Stimulated activated effector memory CD8-positive, alpha-beta T cell treated with anti-CD3 and anti-CD28 coated beads, Interleukin-12 subunit alpha, Interleukin-12 subunit beta, amount 100 ng/mL, for 72 hours (primary cell): Measurements from ENCODE around the gene CEL.
A peak's percentile ranks its signal among the peaks of the same experiment; 100 is the strongest.
"Not testable (repeated sequence)": the region's sequence is repeated elsewhere in the genome, so short reads cannot be mapped to it uniquely, and the experiment has no call there.

Source experiments
- ATAC-seq: fragments of 150-1000 bp; cut with Tn5 transposase; 2 replicates; pipeline ENCODE4 v1.10.0; 2021
- DNase-seq, 2 donors: peaks; one replicate each; pipeline ENCODE4 v3.0.0; 2021 to 2022; ENCODE audit warnings: low spot score in 2 of 2
- H3K27ac Mint-ChIP-seq: one replicate; pipeline ENCODE4 v1.8.0; 2022; ENCODE audit warnings: mild to moderate bottlenecking, mixed read lengths
- H3K36me3 Mint-ChIP-seq: one replicate; pipeline ENCODE4 v1.8.0; 2022; ENCODE audit warnings: mild to moderate bottlenecking, mixed read lengths
- H3K4me1 Mint-ChIP-seq: one replicate; pipeline ENCODE4 v1.8.0; 2022; ENCODE audit warnings: mixed read lengths
- H3K4me3 Mint-ChIP-seq: one replicate; pipeline ENCODE4 v1.8.0; 2022; ENCODE audit warnings: mild to moderate bottlenecking, mixed read lengths
- H3K9me3 Mint-ChIP-seq: one replicate; pipeline ENCODE4 v1.8.0; 2022; ENCODE audit warnings: mixed read lengths

CEL gene

DNA sequence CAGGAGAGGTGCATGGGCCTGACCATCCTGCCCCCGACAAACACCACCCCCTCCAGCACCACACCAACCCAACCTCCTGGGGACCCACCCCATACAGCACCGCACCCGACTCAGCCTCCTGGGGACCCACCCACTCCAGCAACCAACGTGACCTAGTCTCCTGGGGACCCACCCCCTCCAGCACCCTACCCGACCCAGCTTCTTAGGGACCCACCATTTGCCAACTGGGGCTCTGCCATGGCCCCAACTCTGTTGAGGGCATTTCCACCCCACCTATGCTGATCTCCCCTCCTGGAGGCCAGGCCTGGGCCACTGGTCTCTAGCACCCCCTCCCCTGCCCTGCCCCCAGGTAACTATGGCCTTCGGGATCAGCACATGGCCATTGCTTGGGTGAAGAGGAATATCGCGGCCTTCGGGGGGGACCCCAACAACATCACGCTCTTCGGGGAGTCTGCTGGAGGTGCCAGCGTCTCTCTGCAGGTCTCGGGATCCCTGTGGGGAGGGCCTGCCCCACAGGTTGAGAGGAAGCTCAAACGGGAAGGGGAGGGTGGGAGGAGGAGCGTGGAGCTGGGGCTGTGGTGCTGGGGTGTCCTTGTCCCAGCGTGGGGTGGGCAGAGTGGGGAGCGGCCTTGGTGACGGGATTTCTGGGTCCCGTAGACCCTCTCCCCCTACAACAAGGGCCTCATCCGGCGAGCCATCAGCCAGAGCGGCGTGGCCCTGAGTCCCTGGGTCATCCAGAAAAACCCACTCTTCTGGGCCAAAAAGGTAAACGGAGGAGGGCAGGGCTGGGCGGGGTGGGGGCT lies 4.6 kb downstream of the CEL start:
- H3K36me3 Mint-ChIP-seq: peaks cover 7% of the 10 kb centered on the region
- no peak overlapping the region for H3K4me3 Mint-ChIP-seq
- no peak overlapping the region for H3K27ac Mint-ChIP-seq
- H3K4me1 Mint-ChIP-seq: peaks cover 1% of the 10 kb centered on the region
- H3K9me3 Mint-ChIP-seq: no peaks in the 10 kb centered on the region
- DNase-seq: no peak
- ATAC-seq: no peak

DNA sequence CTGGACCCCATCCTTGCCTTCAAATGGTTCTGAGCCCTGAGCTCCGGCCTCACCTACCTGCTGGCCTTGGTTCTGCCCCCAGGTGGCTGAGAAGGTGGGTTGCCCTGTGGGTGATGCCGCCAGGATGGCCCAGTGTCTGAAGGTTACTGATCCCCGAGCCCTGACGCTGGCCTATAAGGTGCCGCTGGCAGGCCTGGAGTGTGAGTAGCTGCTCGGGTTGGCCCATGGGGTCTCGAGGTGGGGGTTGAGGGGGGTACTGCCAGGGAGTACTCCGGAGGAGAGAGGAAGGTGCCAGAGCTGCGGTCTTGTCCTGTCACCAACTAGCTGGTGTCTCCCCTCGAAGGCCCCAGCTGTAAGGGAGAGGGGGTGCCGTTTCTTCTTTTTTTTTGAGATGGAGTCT lies 5.2 kb downstream of the CEL start:
- no peaks in the 10 kb centered on the region for H3K4me1 Mint-ChIP-seq
- H3K9me3 Mint-ChIP-seq: no peaks in the 10 kb centered on the region
- no peak overlapping the region for H3K4me3 Mint-ChIP-seq
- H3K36me3 Mint-ChIP-seq: peaks cover 12% of the 10 kb centered on the region
- ATAC-seq: no peak
- no peak for DNase-seq
- no peak overlapping the region for H3K27ac Mint-ChIP-seq

DNA sequence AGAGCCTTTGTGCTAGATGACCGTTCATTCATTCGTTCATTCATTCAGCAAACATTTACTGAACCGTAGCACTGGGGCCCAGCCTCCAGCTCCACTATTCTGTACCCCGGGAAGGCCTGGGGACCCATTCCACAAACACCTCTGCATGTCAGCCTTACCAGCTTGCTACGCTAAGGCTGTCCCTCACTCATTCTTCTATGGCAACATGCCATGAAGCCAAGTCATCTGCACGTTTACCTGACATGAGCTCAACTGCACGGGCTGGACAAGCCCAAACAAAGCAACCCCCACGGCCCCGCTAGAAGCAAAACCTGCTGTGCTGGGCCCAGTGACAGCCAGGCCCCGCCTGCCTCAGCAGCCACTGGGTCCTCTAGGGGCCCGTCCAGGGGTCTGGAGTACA lies 6.0 kb downstream of the CEL start:
- Mint-ChIP-seq H3K4me1 (no peaks in the 10 kb centered on the region), H3K9me3 (no peaks in the 10 kb centered on the region), H3K4me3 (no peak overlapping the region), H3K27ac (no peak overlapping the region), H3K36me3 (peaks cover 12% of the 10 kb centered on the region)
- no peak for ATAC-seq
- DNase-seq: no peak

DNA sequence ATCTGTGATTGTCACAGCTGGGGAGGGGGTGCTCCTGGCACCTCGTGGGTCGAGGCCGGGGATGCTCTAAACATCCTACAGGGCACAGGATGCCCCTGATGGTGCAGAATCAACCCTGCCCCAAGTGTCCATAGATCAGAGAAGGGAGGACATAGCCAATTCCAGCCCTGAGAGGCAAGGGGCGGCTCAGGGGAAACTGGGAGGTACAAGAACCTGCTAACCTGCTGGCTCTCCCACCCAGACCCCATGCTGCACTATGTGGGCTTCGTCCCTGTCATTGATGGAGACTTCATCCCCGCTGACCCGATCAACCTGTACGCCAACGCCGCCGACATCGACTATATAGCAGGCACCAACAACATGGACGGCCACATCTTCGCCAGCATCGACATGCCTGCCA lies 6.7 kb downstream of the CEL start:
- not testable (repeated sequence) for H3K9me3 Mint-ChIP-seq, ATAC-seq, H3K4me3 Mint-ChIP-seq, DNase-seq, H3K4me1 Mint-ChIP-seq, H3K27ac Mint-ChIP-seq
- H3K36me3 Mint-ChIP-seq: peaks cover 12% of the 10 kb centered on the region

DNA sequence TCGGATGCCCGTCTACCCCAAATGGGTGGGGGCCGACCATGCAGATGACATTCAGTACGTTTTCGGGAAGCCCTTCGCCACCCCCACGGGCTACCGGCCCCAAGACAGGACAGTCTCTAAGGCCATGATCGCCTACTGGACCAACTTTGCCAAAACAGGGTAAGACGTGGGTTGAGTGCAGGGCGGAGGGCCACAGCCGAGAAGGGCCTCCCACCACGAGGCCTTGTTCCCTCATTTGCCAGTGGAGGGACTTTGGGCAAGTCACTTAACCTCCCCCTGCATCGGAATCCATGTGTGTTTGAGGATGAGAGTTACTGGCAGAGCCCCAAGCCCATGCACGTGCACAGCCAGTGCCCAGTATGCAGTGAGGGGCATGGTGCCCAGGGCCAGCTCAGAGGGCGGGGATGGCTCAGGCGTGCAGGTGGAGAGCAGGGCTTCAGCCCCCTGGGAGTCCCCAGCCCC lies 8.8 kb downstream of the CEL start:
- H3K27ac Mint-ChIP-seq, H3K4me3 Mint-ChIP-seq, H3K9me3 Mint-ChIP-seq, H3K4me1 Mint-ChIP-seq, DNase-seq: not testable (repeated sequence)
- H3K36me3 Mint-ChIP-seq: peaks cover 12% of the 10 kb centered on the region
- ATAC-seq: peak; percentile 31

DNA sequence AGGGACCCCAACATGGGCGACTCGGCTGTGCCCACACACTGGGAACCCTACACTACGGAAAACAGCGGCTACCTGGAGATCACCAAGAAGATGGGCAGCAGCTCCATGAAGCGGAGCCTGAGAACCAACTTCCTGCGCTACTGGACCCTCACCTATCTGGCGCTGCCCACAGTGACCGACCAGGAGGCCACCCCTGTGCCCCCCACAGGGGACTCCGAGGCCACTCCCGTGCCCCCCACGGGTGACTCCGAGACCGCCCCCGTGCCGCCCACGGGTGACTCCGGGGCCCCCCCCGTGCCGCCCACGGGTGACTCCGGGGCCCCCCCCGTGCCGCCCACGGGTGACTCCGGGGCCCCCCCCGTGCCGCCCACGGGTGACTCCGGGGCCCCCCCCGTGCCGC lies 9.2 kb downstream of the CEL start:
- peaks cover 12% of the 10 kb centered on the region for H3K36me3 Mint-ChIP-seq
- H3K4me1 Mint-ChIP-seq, H3K4me3 Mint-ChIP-seq, DNase-seq, ATAC-seq, H3K9me3 Mint-ChIP-seq, H3K27ac Mint-ChIP-seq: not testable (repeated sequence)

DNA sequence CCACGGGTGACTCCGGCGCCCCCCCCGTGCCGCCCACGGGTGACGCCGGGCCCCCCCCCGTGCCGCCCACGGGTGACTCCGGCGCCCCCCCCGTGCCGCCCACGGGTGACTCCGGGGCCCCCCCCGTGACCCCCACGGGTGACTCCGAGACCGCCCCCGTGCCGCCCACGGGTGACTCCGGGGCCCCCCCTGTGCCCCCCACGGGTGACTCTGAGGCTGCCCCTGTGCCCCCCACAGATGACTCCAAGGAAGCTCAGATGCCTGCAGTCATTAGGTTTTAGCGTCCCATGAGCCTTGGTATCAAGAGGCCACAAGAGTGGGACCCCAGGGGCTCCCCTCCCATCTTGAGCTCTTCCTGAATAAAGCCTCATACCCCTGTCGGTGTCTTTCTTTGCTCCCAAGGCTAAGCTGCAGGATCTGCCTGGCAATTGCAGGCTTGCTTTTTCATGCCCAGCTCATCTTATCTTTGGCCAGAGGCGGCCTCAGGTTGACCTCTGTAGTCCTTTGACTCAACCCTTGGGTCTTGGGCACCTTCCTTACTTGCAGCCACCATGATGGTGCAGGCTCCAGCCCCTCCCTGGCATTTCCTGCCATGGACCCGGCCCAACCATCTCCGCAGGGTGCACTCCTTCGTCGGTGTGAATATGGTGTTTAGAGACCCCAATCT lies 9.8 kb downstream of the CEL start:
- Mint-ChIP-seq H3K9me3 (no peaks in the 10 kb centered on the region), H3K4me3 (no peak overlapping the region), H3K36me3 (peaks cover 12% of the 10 kb centered on the region), H3K4me1 (no peaks in the 10 kb centered on the region), H3K27ac (peak overlapping the region; percentile 52)
- no peak for DNase-seq
- ATAC-seq: no peak

DNA sequence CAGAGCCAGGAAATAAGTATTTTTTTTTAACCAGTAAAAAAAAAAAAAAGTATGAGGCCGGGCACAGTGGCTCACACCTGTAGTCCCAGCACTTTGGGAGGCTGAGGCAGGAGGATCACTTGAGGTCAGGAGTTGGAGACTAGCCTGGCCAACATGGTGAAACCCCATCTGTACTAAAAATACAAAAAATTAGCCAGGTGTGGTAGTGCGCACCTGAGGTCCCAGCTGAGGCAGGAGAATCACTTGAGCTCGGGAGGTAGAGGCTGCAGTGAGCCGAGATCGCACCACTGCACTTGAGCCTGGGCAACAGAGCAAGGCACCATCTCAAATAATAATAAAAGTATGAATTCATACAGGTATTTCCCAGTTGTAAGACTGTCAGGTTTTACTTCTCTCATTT lies 10.4 kb downstream of the CEL start:
- Mint-ChIP-seq H3K36me3 (peaks cover 12% of the 10 kb centered on the region), H3K27ac (peak overlapping the region; percentile 52)
- not testable (repeated sequence) for H3K4me3 Mint-ChIP-seq, ATAC-seq, H3K4me1 Mint-ChIP-seq, H3K9me3 Mint-ChIP-seq, DNase-seq

DNA sequence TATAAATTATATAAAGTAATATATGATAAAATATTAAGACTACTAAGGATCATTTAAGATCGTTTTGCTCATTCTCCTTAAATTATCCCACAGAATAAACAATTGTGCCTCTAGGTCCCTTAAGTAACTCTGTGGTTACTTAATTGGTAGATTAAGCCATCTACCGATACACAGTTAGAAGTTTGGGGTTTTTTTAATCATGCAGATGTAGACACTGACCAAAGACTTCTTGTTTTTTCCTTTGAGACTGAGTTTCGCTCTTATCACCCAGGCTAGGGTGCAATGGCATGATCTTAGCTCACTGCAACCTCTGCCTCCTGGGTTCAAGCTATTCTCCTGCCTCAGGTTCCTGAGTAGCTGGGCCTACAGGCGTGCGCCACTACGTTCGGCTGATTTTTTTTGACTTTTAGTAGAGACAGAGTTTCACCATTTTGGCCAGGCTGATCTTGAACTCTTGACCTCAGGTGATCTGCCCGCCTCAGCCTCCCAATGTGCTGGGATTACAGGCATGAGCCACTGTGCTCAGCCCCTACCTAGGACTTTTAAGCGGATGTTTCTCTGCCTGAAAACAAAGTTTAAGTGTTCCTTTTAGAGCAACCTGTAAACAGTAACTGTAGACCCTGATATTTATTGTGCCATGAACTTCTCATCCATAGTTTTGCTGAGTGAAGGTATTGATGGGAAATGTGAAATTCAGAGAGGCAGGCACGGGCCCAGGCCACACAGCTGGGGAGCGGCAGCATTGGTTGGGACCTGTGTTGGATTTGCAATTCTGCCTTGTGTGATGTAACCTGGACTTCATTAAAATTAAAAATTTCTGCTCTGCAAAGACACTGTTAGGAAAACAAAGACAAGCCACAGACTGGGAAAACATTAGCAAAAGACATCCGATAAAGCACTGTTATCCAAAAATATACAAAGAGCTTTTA lies 11.6 kb downstream of the CEL start:
- Mint-ChIP-seq H3K36me3 (peaks cover 12% of the 10 kb centered on the region), H3K4me3 (no peak overlapping the region), H3K27ac (no peak overlapping the region), H3K4me1 (no peaks in the 10 kb centered on the region), H3K9me3 (no peaks in the 10 kb centered on the region)
- DNase-seq (no peak), ATAC-seq (no peak)

DNA sequence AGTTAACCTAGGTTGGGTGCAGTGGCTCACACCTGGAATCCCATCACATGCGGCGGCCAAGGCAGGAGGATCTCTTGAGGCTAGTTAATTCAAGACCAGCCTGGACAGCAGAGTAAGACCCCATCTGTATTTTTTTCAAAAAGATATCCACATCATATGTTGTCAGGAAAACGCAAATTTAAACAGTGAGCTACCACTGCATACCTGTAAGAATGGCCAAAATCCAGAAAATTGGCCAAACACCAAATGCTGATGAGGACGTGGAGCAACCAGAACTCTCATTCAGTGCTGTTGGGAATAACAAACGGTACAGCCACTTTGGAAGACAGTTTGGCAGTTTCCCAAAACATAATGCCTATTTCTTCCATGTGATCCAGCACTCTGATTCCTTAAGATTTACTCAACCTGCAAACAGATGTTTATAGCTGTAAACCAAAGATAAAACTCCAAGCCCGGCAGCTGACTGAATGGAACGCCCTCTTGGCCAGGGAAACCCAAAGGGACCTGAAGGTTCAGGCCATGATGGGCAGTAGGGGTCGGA lies 12.4 kb downstream of the CEL start:
- Mint-ChIP-seq H3K9me3 (no peaks in the 10 kb centered on the region), H3K4me1 (no peaks in the 10 kb centered on the region), H3K36me3 (peaks cover 12% of the 10 kb centered on the region), H3K4me3 (no peak overlapping the region), H3K27ac (no peak overlapping the region)
- DNase-seq: no peak
- ATAC-seq: no peak

DNA sequence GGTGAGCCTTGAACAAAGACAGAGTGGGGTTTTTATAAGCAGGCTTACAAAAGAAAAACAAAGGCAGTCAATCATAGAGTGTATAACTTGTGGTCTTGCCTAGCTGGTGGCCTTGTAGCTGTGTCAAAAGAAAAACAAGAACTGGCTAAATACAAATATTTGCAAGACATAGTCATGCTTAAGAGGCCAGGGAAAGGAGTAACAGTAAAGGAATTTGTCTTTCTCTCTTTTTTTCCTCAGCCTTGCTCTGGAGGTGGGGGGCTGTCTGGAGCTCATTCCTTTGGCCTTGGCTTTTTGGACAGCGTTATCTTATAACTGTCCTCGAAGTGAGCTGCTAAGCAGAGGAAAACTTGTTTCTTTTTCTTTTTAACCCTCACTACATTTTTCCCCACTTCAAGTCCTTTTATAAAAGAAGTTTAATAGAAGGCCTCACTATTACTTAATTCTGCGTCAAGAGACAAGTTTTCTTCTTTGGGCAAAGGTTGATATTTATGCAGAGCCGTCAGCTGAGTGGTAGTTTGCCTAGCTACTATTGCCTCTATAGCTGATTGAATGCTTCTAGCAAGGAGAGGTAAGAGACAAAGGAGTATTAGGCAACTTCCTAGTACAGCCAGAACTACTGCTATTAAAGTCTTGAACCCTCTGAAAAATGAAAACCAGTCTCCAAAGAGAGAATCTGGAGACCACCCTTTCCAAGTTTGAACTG lies 14.3 kb downstream of the CEL start:
- Mint-ChIP-seq H3K27ac (no peak overlapping the region), H3K4me3 (no peak overlapping the region), H3K9me3 (no peaks in the 10 kb centered on the region), H3K36me3 (peaks cover 5% of the 10 kb centered on the region), H3K4me1 (no peaks in the 10 kb centered on the region)
- ATAC-seq (no peak), DNase-seq (no peak)

DNA sequence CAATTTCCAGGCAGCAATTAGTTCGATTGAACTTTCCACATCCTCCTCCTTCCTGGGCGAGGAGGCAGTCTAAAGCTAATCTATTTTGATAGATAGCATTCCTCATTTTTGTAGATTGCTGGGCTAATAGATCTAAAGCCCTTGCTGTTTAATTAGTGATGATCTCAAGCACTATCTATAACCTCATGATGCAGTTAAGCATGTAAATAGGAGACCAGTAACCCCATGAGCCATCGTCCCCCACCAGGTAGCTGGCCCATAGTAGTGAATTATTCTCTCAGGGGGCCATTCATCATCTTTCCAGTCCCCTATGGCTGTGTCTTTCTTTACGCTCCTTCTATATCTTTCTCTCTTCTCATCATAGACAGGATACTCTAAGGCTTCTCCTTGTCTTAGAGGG lies 14.9 kb downstream of the CEL start:
- H3K4me3 Mint-ChIP-seq: no peak overlapping the region
- no peaks in the 10 kb centered on the region for H3K4me1 Mint-ChIP-seq
- DNase-seq (no peak), ATAC-seq (no peak)
- H3K9me3 Mint-ChIP-seq: no peaks in the 10 kb centered on the region
- no peak overlapping the region for H3K27ac Mint-ChIP-seq
- H3K36me3 Mint-ChIP-seq: peaks cover 2% of the 10 kb centered on the region

DNA sequence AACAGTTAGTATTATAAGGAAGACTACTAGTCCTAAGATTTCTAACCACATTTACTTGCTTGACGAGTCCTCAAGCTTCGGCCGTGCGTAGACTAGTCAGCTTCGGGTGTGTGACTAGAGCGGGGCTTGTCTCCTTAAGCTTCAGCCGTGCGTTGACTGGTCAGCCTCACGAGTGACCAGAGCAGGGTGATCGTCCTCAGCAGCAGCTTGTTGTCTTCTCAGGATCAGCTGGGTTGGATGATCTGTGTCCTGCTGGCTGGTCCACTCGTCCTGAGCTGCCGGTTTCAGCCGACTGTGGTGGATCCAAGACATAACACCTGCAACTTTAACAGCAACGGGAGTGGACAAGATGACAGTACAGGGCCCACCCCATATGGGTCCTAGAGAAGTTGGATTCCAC lies 16.7 kb downstream of the CEL start:
- Mint-ChIP-seq H3K4me3 (no peak overlapping the region), H3K9me3 (no peaks in the 10 kb centered on the region), H3K4me1 (no peaks in the 10 kb centered on the region), H3K27ac (no peak overlapping the region), H3K36me3 (no peaks in the 10 kb centered on the region)
- DNase-seq: no peak
- no peak for ATAC-seq

DNA sequence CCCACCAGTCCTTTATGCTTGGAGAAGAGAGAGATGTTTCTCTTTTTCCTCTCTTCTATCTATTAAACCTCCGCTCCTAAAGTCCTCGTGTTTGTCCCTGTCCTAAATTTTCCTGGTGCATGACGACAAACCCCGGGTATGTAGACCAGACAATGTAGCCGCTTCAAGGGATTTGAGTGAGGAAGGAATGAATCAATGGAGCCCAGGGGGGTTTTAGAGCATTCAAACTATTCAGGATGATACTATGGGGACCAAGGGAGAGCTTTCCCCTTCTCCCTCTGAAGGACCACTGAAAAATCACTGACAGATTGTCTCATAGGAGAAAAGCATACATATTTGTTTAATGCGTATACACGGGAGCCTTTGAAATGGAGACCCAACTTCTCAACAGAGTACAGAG lies 18.4 kb downstream of the CEL start:
- Mint-ChIP-seq H3K36me3 (no peaks in the 10 kb centered on the region), H3K9me3 (no peaks in the 10 kb centered on the region), H3K4me1 (no peaks in the 10 kb centered on the region), H3K27ac (peak overlapping the region; percentile 33), H3K4me3 (no peak overlapping the region)
- DNase-seq (no peak), ATAC-seq (no peak)
